ENCODE measurements around the gene STIP1. TPM values are rescaled to one million over a fixed set of nuclear protein-coding genes. Genes with fewer than 3 reads are reported as not detected.
A peak's percentile ranks its signal among the peaks of the same experiment; 100 is the strongest.

Gene STIP1
- total RNA-seq, 1 experiment from 2014 or later = 296 TPM

- DNase-seq (ENCODE audit: low spot score) = no peak
Observed at GRCh38 chr11:64198511-64198910, 12.5 kb downstream of the STIP1 start.

GRCh38 chr11:64201543-64201942 is 15.6 kb downstream of the STIP1 start:
- no peak for DNase-seq (ENCODE audit: low spot score)

GRCh38 chr11:64202992-64203391 is 17.0 kb downstream of the STIP1 start:
- DNase-seq (ENCODE audit: low spot score) = no peak

- no peak for DNase-seq (ENCODE audit: low spot score)
Observed at GRCh38 chr11:64203421-64204079, 17.6 kb downstream of the STIP1 start.

- no peak for DNase-seq (ENCODE audit: low spot score)
Observed at GRCh38 chr11:64204080-64204440, 18.1 kb downstream of the STIP1 start.

- peak; percentile 91 for DNase-seq (ENCODE audit: low spot score)
Observed at GRCh38 chr11:64204464-64204989, 18.6 kb downstream of the STIP1 start.

- no peak for DNase-seq (ENCODE audit: low spot score)
Observed at GRCh38 chr11:64206457-64207255, 20.7 kb downstream of the STIP1 start, which contains the start of gene FERMT3. FERMT3 (plus strand) TSS chr11:64206721; CDS start chr11:64207365, 644 bp downstream.

- no peak for DNase-seq (ENCODE audit: low spot score)
Observed at GRCh38 chr11:64207256-64208085, 21.5 kb downstream of the STIP1 start.

- DNase-seq (ENCODE audit: low spot score) = no peak
Observed at GRCh38 chr11:64208086-64208795, 22.3 kb downstream of the STIP1 start.

- no peak for DNase-seq (ENCODE audit: low spot score)
Observed at GRCh38 chr11:64208796-64209562, 23.0 kb downstream of the STIP1 start.

- no peak for DNase-seq (ENCODE audit: low spot score)
Observed at GRCh38 chr11:64209563-64209843, 23.5 kb downstream of the STIP1 start.

GRCh38 chr11:64210301-64211020 is 24.5 kb downstream of the STIP1 start:
- DNase-seq (ENCODE audit: low spot score) = no peak

GRCh38 chr11:64211181-64211872 is 25.4 kb downstream of the STIP1 start:
- no peak for DNase-seq (ENCODE audit: low spot score)

GRCh38 chr11:64216879-64217278 is 30.9 kb downstream of the STIP1 start:
- no peak for DNase-seq (ENCODE audit: low spot score)

- no peak for DNase-seq (ENCODE audit: low spot score)
Observed at GRCh38 chr11:64218628-64219353, 32.8 kb downstream of the STIP1 start.

- no peak for DNase-seq (ENCODE audit: low spot score)
Observed at GRCh38 chr11:64219354-64219684, 33.3 kb downstream of the STIP1 start.

GRCh38 chr11:64219755-64220154 is 33.8 kb downstream of the STIP1 start:
- DNase-seq (ENCODE audit: low spot score) = no peak

GRCh38 chr11:64220271-64220670 is 34.3 kb downstream of the STIP1 start:
- no peak for DNase-seq (ENCODE audit: low spot score)

GRCh38 chr11:64220798-64221197 is 34.8 kb downstream of the STIP1 start:
- DNase-seq (ENCODE audit: low spot score) = no peak

All from H4 (cell line).